Measurements from ENCODE around the gene PCDHGB2. TPM values are rescaled to one million over a fixed set of nuclear protein-coding genes. Genes with fewer than 3 reads are reported as not detected.
A peak's percentile ranks its signal among the peaks of the same experiment; 100 is the strongest.
"Not testable (repeated sequence)": the region's sequence is repeated elsewhere in the genome, so short reads cannot be mapped to it uniquely, and the experiment has no call there.

PCDHGB2 gene
- total RNA-seq, 4 donors from 2014 or later, result 2.7 to 15.6 (median 4.1) TPM

DNA sequence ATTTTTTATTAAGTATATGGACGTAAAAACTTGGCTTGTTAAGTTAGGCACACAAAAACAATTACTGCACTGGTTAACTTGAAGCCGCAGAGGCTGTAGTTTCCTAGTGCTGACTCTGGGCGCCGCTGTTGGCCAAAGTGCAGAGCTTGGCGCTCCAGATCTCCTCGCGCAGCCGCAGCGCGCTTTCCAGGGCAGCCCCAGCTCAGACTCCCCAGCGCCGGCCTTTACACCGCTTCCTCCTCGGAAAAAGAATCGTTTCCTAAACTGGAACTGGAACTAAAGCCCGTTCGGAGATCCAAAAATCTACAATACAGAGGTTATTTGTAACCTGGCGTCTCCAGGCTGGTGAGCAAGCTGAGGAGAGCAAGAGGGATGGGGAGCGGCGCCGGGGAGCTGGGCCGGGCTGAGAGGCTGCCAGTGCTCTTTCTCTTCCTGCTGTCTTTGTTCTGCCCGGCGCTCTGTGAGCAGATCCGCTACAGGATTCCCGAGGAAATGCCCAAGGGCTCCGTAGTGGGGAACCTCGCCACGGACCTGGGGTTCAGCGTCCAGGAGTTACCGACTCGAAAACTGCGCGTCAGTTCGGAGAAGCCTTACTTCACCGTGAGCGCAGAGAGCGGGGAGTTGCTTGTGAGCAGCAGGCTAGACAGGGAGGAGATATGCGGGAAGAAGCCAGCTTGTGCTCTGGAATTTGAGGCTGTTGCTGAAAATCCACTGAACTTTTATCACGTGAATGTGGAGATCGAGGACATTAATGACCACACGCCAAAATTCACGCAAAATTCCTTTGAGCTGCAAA is 38.2 kb downstream of the PCDHGB2 start, which contains the start of gene PCDHGB5:
Gene PCDHGB5 (plus strand): TSS at position 192 of the 796 bp plus-strand sequence. CDS start 181 bp downstream, at position 373.
- ATAC-seq, H3K27ac ChIP-seq, H3K27me3 ChIP-seq, H3K36me3 ChIP-seq, H3K4me1 ChIP-seq: not testable (repeated sequence)
- peak within 1 kb of the TSS in 1 of 2 donors; percentile 35 for H3K4me3 ChIP-seq
- TF ChIP-seq, protein P1, sequence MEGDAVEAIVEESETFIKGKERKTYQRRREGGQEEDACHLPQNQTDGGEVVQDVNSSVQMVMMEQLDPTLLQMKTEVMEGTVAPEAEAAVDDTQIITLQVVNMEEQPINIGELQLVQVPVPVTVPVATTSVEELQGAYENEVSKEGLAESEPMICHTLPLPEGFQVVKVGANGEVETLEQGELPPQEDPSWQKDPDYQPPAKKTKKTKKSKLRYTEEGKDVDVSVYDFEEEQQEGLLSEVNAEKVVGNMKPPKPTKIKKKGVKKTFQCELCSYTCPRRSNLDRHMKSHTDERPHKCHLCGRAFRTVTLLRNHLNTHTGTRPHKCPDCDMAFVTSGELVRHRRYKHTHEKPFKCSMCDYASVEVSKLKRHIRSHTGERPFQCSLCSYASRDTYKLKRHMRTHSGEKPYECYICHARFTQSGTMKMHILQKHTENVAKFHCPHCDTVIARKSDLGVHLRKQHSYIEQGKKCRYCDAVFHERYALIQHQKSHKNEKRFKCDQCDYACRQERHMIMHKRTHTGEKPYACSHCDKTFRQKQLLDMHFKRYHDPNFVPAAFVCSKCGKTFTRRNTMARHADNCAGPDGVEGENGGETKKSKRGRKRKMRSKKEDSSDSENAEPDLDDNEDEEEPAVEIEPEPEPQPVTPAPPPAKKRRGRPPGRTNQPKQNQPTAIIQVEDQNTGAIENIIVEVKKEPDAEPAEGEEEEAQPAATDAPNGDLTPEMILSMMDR (IDR thresholded peaks at IDR 0.05), result peak in 2 of 4 experiments; percentile 35 to 52
- WGBS, 2 donors (ENCODE audit: low coverage in 1 of 2), result 5 to 12% methylated on average over 9 to 10 of the region's 43 CpGs
- H3K9me3 ChIP-seq, result peaks cover 3 to 96% (median 7%) of the 10 kb centered on the region in 3 donors

DNA sequence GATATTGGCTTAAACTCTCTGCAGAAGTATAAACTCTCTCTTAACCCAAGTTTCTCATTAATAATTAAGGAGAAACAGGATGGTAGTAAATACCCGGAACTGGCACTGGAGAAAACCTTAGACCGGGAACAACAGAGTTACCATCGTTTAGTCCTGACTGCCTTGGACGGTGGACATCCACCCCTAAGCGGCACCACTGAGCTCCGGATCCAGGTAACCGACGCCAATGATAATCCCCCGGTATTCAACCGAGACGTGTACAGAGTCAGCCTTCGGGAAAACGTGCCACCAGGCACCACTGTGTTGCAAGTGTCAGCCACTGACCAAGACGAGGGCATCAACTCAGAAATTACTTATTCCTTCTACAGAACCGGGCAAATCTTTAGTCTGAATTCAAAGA is 38.8 kb downstream of the PCDHGB2 start:
- Histone ChIP-seq H3K4me1 (peaks cover 0 to 4% (median 0%) of the 10 kb centered on the region in 3 donors), H3K4me3 (no peak overlapping the region), H3K27me3 (peaks cover 8% of the 10 kb centered on the region), H3K36me3 (peaks cover 0 to 5% of the 10 kb centered on the region in 2 donors), H3K27ac (no peak overlapping the region), H3K9me3 (peaks cover 3 to 96% (median 6%) of the 10 kb centered on the region in 3 donors)
- WGBS, 2 donors (ENCODE audit: low coverage in 1 of 2), result 20 to 23% methylated on average over 9 to 12 of the region's 15 CpGs
- no peak for ATAC-seq
- TF ChIP-seq POLR2A (IDR thresholded peaks at IDR 0.05) (no peak), EP300 (IDR thresholded peaks at IDR 0.05) (no peak), POLR2AphosphoS5 (IDR thresholded peaks at IDR 0.05) (no peak)

DNA sequence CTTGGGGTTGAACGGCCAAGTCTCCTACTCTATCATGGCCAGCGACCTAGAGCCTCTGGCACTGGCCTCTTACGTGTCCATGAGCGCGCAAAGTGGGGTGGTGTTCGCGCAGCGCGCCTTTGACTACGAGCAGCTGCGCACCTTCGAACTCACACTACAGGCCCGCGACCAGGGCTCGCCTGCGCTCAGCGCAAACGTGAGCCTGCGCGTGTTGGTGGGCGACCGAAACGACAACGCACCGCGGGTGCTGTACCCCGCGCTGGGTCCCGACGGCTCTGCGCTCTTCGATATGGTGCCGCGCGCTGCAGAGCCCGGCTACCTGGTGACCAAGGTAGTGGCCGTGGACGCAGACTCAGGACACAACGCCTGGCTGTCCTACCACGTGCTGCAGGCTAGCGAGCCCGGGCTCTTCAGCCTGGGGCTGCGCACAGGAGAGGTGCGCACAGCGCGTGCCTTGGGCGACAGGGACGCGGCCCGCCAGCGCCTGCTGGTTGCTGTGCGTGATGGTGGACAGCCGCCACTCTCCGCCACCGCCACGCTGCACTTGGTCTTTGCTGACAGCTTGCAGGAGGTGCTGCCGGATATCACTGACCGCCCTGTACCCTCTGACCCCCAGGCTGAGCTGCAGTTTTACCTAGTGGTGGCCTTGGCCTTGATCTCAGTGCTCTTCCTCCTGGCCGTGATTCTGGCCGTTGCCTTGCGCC is 39.9 kb downstream of the PCDHGB2 start:
- peaks cover 0 to 10% of the 10 kb centered on the region in 2 donors for H3K36me3 ChIP-seq
- H3K27ac ChIP-seq, result no peak overlapping the region
- 40% methylated on average over 3 of the region's 61 CpGs; no CpG with 5 or more reads in 1 of the 2 donors for WGBS, 2 donors (ENCODE audit: low coverage in 1 of 2)
- H3K9me3 ChIP-seq, result peaks cover 3 to 96% (median 9%) of the 10 kb centered on the region in 3 donors
- no peak for ATAC-seq
- H3K4me1 ChIP-seq, result peaks cover 0 to 4% (median 0%) of the 10 kb centered on the region in 3 donors
- H3K27me3 ChIP-seq, result peaks cover 8% of the 10 kb centered on the region
- no peak overlapping the region for H3K4me3 ChIP-seq
- TF ChIP-seq, protein P1 (IDR thresholded peaks at IDR 0.05), result no peak
- TF ChIP-seq POLR2A (IDR thresholded peaks at IDR 0.05) (no peak), POLR2AphosphoS5 (IDR thresholded peaks at IDR 0.05) (no peak), EP300 (IDR thresholded peaks at IDR 0.05) (no peak)

DNA sequence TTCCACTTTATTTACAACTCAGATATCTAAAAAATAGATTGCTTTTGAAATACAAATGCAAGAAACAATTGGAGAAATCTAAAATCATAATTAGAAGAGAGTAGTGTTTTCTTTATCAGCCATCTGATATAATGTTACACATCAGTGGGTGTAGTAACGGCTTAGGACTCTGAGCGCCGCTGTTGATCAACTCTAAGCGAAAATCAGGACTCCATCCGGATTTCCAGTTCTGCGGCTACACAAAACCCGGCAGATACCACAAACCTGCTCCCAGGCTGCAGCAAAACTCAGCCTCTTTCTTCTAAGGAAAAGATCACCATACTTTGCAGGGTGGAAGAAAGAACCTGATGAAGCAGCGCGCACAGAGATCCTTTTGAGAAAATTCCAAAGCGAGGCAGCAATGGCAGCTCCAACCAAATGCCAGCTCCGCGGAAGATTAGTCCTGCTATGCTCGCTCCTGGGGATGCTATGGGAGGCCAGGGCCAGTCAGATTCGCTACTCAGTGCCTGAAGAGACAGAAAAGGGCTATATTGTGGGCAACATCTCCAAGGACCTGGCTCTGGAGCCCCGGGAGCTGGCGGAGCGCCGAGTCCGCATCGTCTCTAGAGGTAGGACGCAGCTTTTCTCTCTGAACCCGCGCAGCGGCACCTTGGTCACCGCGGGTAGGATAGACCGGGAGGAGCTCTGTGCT is 42.9 kb downstream of the PCDHGB2 start, which contains the start of gene PCDHGA9:
Gene PCDHGA9 (plus strand): TSS at position 226 of the 691 bp plus-strand sequence. CDS start 175 bp downstream, at position 401.
- Histone ChIP-seq H3K36me3 (peaks cover 0 to 17% of the 10 kb centered on the region in 2 donors), H3K9me3 (peaks cover 3 to 95% (median 15%) of the 10 kb centered on the region in 3 donors), H3K27me3 (peaks cover 8% of the 10 kb centered on the region), H3K4me3 (peak within 1 kb of the TSS; percentile 8 to 34), H3K27ac (no peak within 1 kb of the TSS), H3K4me1 (peaks cover 0 to 4% (median 0%) of the 10 kb centered on the region in 3 donors)
- 13 to 14% methylated on average over 16 to 20 of the region's 27 CpGs for WGBS, 2 donors (ENCODE audit: low coverage in 1 of 2)
- no peak for ATAC-seq
- TF ChIP-seq, protein P1 (IDR thresholded peaks at IDR 0.05), result peak in 1 of 4 experiments; percentile 23
- TF ChIP-seq POLR2AphosphoS5 (IDR thresholded peaks at IDR 0.05) (no peak), POLR2A (IDR thresholded peaks at IDR 0.05) (no peak)

DNA sequence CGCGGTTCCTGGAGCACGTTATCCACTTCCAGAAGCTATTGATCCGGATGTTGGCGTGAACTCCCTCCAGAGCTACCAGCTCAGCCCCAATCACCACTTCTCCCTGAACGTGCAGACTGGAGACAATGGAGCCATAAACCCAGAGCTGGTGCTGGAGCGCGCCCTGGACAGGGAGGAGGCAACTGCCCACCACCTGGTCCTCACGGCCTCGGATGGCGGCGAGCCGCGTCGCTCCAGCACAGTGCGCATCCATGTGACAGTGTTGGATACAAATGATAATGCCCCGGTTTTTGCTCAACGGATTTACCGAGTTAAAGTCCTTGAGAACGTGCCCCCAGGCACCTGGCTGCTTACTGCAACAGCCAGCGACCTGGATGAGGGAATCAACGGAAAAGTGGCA is 43.6 kb downstream of the PCDHGB2 start:
- Histone ChIP-seq H3K27ac (no peak overlapping the region), H3K27me3 (peaks cover 8% of the 10 kb centered on the region), H3K4me3 (peak overlapping the region in 1 of 2 donors; percentile 34), H3K36me3 (peaks cover 0 to 22% of the 10 kb centered on the region in 2 donors), H3K9me3 (peaks cover 3 to 98% (median 15%) of the 10 kb centered on the region in 3 donors), H3K4me1 (peaks cover 0 to 4% (median 0%) of the 10 kb centered on the region in 3 donors)
- no peak for TF ChIP-seq POLR2A (IDR thresholded peaks at IDR 0.05)
- TF ChIP-seq POLR2AphosphoS5 (IDR thresholded peaks at IDR 0.05), result no peak
- no peak for TF ChIP-seq EP300 (IDR thresholded peaks at IDR 0.05)
- TF ChIP-seq, protein P1 (IDR thresholded peaks at IDR 0.05), result no peak
- no peak for ATAC-seq
- WGBS, 2 donors (ENCODE audit: low coverage in 1 of 2), result 21 to 25% methylated on average over 5 to 22 of the region's 22 CpGs
